ENCODE measurements around the gene ZBED1.

- TF ChIP-seq CTCF (conservative IDR thresholded peaks at IDR 0.05 in 1 of 2, IDR thresholded peaks at IDR 0.05 in 1 of 2; ENCODE audit: low read depth in 1 of 2, low read length in 2 of 2) (no peak), EZH2 (IDR thresholded peaks at IDR 0.05; ENCODE audit: low read length, missing control alignments) (no peak)
Measured at GRCh38 chrX:2490634-2491033, 10.1 kb downstream of the ZBED1 start.
